Loucy (cell line): ENCODE results near the gene LRIG3.

Experiments
- H2AFZ ChIP-seq: fragments of 200-600 bp; sonication (generic); 2 replicates; pipeline ENCODE4 v1.6.0; 2016; ENCODE audit warnings: antibody characterized with exemption, mild to moderate bottlenecking, low read length, moderate library complexity
- H3F3A ChIP-seq: fragments of 200-600 bp; 2 replicates; pipeline ENCODE4 v1.6.0; 2016; ENCODE audit warnings: antibody characterized with exemption, low read depth, mild to moderate bottlenecking
- H3K27me3 ChIP-seq: fragments of 200-600 bp; sonication (generic); 2 replicates; pipeline ENCODE4 v1.6.1; 2014; ENCODE audit warnings: low read length, mild to moderate bottlenecking; ENCODE audit not compliant: insufficient read depth, poor library complexity, severe bottlenecking
- H3K36me3 ChIP-seq: fragments of 200-600 bp; sonication (generic); 2 replicates; pipeline ENCODE4 v1.6.1; 2016; ENCODE audit warnings: low read length; ENCODE audit not compliant: insufficient read depth
- H3K4me1 ChIP-seq: fragments of 200-600 bp; sonication (generic); 2 replicates; pipeline ENCODE4 v1.5.1; 2014; ENCODE audit warnings: low read length, mild to moderate bottlenecking; ENCODE audit not compliant: insufficient read depth, poor library complexity, severe bottlenecking
- H3K4me2 ChIP-seq: fragments of 200-600 bp; sonication (generic); 2 replicates; pipeline ENCODE4 v1.6.0; 2014; ENCODE audit warnings: antibody characterized with exemption, low read length, low read depth, mild to moderate bottlenecking; ENCODE audit not compliant: poor library complexity, severe bottlenecking
- H3K4me3 ChIP-seq: fragments of 200-600 bp; sonication (generic); 2 replicates; pipeline ENCODE4 v1.5.1; 2014; ENCODE audit warnings: low read length, mild to moderate bottlenecking, mixed read lengths; ENCODE audit not compliant: poor library complexity, severe bottlenecking
- H3K79me2 ChIP-seq: fragments of 200-600 bp; sonication (generic); 2 replicates; pipeline ENCODE4 v1.6.1; 2014; ENCODE audit warnings: low read length; ENCODE audit not compliant: insufficient read depth
- H3K9ac ChIP-seq: fragments of 200-600 bp; sonication (generic); 2 replicates; pipeline ENCODE4 v1.6.0; 2014; ENCODE audit warnings: mild to moderate bottlenecking, low read depth, low read length, moderate library complexity; ENCODE audit not compliant: poor library complexity, severe bottlenecking
- H3K9me2 ChIP-seq: fragments of 200-600 bp; sonication (generic); replicated peaks from 2 replicates; pipeline ENCODE4 v1.6.1; 2016; ENCODE audit warnings: low read depth, low read length, mixed read lengths
- H3K9me3 ChIP-seq: fragments of 200-600 bp; sonication (generic); 2 replicates; pipeline ENCODE4 v1.6.1; 2014; ENCODE audit warnings: mild to moderate bottlenecking, antibody characterized with exemption, low read length, low read depth; ENCODE audit not compliant: insufficient read depth
- H4K20me1 ChIP-seq: fragments of 200-600 bp; sonication (generic); 2 replicates; pipeline ENCODE4 v1.6.0; 2014; ENCODE audit warnings: antibody characterized with exemption, low read length, mild to moderate bottlenecking; ENCODE audit not compliant: insufficient read depth, poor library complexity, severe bottlenecking
- EZH2phosphoT487 ChIP-seq: fragments of 200-600 bp; IDR thresholded peaks from 2 replicates; pipeline ENCODE4 v1.6.1; 2018; ENCODE audit warnings: antibody characterized with exemption, mild to moderate bottlenecking, moderate library complexity, borderline replicate concordance
- TF ChIP-seq, protein P1 (sequence below): fragments of 200-600 bp; sonication (generic); conservative IDR thresholded peaks from 2 replicates; pipeline ENCODE4 v1.5.1; 2014; ENCODE audit warnings: mild to moderate bottlenecking, antibody characterized with exemption, low read length

The LRIG3 gene

DNA sequence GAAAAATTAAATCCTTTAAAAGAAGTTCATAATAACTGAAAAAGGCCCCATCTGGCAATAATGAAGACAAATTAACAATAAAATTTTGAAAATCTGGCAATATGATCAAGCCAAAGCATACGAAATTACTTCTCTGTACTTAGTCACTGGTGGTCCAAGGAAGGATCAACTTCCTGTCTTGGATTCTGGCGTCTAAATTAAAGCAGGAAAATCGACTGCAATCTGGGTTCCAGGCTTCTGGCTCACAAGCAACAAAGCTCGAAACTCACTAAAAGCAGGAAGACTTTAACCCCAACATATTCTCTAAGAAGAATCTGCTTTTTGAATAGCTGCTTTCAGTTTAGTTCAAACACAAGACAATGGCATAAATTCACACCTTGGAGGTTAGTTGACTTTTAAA, 49.7 kb downstream of the LRIG3 start:
- Histone ChIP-seq H3K4me2 (no peak overlapping the region), H3F3A (no peaks in the 10 kb centered on the region), H3K4me3 (no peak overlapping the region), H3K9ac (no peak overlapping the region), H3K9me2 (no peaks in the 10 kb centered on the region), H2AFZ (no peak overlapping the region), H4K20me1 (no peaks in the 10 kb centered on the region), H3K79me2 (no peaks in the 10 kb centered on the region), H3K36me3 (no peaks in the 10 kb centered on the region), H3K27me3 (no peaks in the 10 kb centered on the region), H3K4me1 (peaks cover 3% of the 10 kb centered on the region), H3K9me3 (no peaks in the 10 kb centered on the region)
- TF ChIP-seq, protein P1, sequence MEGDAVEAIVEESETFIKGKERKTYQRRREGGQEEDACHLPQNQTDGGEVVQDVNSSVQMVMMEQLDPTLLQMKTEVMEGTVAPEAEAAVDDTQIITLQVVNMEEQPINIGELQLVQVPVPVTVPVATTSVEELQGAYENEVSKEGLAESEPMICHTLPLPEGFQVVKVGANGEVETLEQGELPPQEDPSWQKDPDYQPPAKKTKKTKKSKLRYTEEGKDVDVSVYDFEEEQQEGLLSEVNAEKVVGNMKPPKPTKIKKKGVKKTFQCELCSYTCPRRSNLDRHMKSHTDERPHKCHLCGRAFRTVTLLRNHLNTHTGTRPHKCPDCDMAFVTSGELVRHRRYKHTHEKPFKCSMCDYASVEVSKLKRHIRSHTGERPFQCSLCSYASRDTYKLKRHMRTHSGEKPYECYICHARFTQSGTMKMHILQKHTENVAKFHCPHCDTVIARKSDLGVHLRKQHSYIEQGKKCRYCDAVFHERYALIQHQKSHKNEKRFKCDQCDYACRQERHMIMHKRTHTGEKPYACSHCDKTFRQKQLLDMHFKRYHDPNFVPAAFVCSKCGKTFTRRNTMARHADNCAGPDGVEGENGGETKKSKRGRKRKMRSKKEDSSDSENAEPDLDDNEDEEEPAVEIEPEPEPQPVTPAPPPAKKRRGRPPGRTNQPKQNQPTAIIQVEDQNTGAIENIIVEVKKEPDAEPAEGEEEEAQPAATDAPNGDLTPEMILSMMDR, result no peak
- no peak for TF ChIP-seq EZH2phosphoT487

DNA sequence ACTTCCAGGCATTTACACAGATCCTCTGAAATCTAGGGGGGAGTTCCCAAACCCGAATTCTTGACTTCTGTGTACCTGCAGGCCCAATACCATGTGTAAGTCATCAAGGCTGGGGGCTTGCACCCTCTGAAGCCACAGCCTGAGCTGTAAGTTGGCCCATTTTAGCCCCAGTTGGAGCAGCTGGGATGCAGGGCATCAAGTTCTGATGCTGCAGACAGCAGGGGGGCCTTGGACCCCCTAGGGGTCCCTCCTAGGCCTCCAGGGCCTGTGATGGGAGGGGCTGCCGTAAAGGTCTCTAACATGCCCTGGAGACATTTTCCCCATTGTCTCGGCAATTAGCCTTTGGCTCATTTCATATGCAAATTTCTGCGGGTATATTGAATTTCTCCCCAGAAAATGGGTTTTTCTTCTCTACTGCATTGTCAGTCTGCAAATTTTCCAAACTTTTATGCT, 59.5 kb downstream of the LRIG3 start:
- no peaks in the 10 kb centered on the region for H3F3A ChIP-seq
- H3K9me2 ChIP-seq, result no peaks in the 10 kb centered on the region
- H3K4me2 ChIP-seq, result no peak overlapping the region
- no peak overlapping the region for H3K9ac ChIP-seq
- H4K20me1 ChIP-seq, result no peaks in the 10 kb centered on the region
- TF ChIP-seq, protein P1, result no peak
- TF ChIP-seq EZH2phosphoT487, result no peak
- H3K4me3 ChIP-seq, result no peak overlapping the region
- no peaks in the 10 kb centered on the region for H3K27me3 ChIP-seq
- H3K9me3 ChIP-seq, result no peaks in the 10 kb centered on the region
- no peak overlapping the region for H2AFZ ChIP-seq
- no peaks in the 10 kb centered on the region for H3K79me2 ChIP-seq
- H3K4me1 ChIP-seq, result no peaks in the 10 kb centered on the region
- no peaks in the 10 kb centered on the region for H3K36me3 ChIP-seq

DNA sequence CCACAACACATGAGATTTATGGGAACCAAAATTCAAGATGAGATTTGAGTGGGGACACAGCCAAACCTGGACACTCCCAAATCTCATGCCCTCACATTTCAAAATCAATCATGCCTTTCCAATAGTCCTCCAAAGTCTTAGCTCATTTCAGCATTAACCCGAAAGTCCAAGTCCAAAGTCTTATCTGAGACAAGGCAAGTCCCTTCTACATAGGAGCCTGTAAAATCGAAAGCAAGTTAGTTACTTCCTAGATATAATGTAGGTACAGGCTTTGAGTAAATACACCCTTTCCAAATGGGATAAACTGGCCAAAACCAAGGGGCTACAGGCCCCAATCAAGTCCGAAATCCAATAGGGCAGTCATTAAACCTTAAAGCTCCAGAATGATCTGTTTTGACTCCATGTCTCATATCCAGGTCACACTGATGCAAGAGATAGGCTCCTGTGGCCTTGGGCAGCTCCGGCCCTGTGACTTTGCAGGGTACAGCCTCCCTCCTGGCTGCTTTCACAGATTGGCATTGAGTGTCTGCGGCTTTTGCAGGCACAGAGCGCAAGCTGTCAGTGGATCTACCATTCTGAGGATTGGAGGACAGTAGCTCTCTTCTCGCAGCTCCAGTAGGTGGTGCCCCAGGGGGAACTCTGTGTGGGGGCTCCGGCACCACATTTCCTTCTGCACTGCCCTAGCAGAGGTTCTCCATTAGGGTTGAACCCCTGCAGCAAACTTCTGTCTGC, 60.1 kb downstream of the LRIG3 start:
- H3K9me3 ChIP-seq, result no peaks in the 10 kb centered on the region
- H3K36me3 ChIP-seq, result no peaks in the 10 kb centered on the region
- no peak for TF ChIP-seq EZH2phosphoT487
- TF ChIP-seq, protein P1, result no peak
- no peaks in the 10 kb centered on the region for H3F3A ChIP-seq
- H2AFZ ChIP-seq, result no peak overlapping the region
- H3K4me2 ChIP-seq, result no peak overlapping the region
- H3K79me2 ChIP-seq, result no peaks in the 10 kb centered on the region
- no peak overlapping the region for H3K9ac ChIP-seq
- H3K27me3 ChIP-seq, result no peaks in the 10 kb centered on the region
- H3K4me3 ChIP-seq, result no peak overlapping the region
- no peaks in the 10 kb centered on the region for H3K4me1 ChIP-seq
- no peaks in the 10 kb centered on the region for H4K20me1 ChIP-seq
- no peaks in the 10 kb centered on the region for H3K9me2 ChIP-seq
